ENCODE measurements around the gene CLMP.
"Not testable (repeated sequence)": the region's sequence is repeated elsewhere in the genome, so short reads cannot be mapped to it uniquely, and the experiment has no call there.

The CLMP gene

DNA sequence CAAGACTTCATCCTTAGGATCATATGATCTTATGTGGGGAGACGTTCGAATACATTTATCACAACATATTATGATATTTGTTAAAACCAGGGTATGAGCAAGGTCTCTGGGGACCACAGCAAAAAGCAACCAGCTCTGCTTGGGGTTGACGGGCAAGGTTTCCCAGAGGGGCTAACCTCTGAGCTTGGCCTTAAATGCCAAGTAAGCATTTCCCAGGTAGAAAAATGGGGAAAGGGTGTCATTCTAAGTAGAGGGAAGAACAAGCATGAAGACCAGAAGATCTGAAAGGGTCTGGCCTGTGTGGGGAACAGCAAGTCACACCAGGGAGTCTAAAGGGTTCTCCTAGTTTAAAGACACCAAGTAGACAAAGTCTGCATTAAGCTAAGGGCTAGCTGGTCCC, 24.1 kb downstream of the CLMP start:
- in situ Hi-C loops (cut with MboI; ENCODE audit: low sequenced_read_pairs): no loop called here

- in situ Hi-C loops (cut with MboI; ENCODE audit: low sequenced_read_pairs): no loop called here
Observed at GRCh38 chr11:123169821-123170220, 25.2 kb downstream of the CLMP start.

DNA sequence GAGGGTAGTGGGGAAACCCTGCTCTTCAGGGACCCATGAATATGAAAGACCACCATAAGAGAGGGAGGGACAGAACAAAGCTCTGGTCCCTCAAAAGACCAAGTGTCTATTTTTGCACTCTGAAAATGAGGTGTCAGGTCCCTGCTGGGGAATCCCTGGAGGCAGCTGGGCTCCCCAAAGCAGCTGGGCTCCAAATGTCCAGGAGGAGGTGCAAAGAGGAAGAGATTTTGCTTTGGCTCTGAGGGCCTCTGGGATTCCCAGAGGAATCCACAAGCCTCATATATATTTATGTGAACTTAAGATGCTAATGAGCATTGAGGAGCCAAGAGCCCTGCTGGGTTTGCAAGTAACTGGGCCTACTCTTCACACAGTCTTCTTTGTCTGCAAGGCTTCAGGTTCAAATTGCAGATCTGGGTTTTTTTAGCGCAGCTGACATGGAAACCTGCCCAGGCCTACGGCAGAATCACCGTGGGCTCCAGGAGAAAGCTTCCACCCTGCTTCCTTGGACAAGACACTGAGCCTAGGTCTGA, 26.0 kb downstream of the CLMP start:
- in situ Hi-C loops (cut with MboI; ENCODE audit: low sequenced_read_pairs): no loop called here

DNA sequence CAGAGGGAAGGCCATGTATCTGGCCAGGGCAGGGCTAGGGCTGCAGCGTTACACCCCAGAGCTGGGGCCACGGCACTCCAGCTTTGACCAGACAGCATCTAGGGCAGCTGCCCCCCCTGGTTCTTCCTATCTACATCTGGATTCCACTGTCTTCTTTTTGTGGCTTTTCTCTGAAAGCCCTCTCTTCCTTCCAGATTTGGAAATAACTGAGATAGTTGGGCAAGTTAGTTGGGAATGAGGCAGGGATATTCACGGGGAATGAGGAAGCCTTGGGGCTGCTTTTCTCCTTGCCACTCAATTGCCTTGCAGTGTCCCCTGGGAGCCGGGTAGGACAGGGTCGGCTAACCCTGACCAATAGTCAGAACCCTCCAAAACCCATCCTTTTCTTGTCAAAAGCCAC, 26.8 kb downstream of the CLMP start:
- in situ Hi-C loops (cut with MboI; ENCODE audit: low sequenced_read_pairs): no loop called here

- in situ Hi-C loops (cut with MboI; ENCODE audit: low sequenced_read_pairs): no loop called here
Observed at GRCh38 chr11:123166071-123166559, 28.9 kb downstream of the CLMP start.

- in situ Hi-C loops (cut with MboI; ENCODE audit: low sequenced_read_pairs): no loop called here
Observed at GRCh38 chr11:123164732-123165450, 30.2 kb downstream of the CLMP start.

DNA sequence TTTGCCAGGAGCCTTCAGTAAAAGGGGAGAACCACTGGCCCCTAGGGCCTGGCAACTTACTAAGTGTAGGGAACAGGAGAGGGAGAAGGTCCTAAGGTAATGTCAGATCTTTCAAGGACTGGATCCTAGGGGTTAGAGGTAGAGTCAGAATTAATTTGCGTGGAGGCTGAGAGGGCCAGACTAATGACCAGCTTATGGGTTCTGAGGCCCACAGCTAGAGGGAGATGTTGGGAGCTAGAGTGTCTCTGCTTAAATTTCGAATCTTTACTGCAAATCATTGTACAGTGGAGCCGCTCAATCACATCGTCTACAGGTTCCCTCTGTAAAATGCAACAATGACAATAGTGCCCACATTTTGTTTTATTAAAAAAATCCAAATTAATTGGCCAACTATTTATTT, 31.4 kb downstream of the CLMP start:
- in situ Hi-C loops (cut with MboI; ENCODE audit: low sequenced_read_pairs): no loop called here

DNA sequence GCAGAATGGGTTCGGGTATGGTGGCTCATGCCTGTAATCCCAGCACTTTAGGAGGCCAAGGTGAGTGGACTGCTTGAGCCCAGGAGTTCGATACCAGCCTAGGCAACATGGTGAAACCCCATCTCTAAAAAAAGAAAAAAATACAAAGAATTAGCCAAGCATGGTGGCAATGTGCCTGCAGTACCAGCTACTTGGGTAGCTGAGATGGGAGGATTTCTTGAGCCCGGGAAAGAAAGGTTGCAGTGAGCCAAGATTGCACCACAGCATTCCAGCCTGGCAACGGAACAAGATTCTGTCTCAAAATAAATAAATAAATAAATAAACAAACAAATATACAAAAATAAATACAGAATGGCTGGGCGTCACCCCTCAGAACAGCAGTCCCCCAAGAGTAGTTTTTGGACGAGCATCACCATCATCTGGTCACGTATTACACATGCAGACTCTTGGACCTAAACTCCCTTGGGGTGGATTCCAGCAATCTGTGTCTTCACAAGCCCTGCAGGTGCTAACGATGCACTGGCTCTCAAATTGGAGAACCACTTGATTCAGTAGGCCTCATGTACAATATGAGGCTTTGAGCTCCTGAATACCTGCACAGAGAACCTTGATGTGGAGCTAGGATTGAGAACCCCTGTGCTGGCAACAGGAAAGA, 33.5 kb downstream of the CLMP start:
- in situ Hi-C loops (cut with MboI; ENCODE audit: low sequenced_read_pairs): no loop called here

- in situ Hi-C loops (cut with MboI; ENCODE audit: low sequenced_read_pairs): no loop called here
Observed at GRCh38 chr11:123159183-123159857, 35.7 kb downstream of the CLMP start.

- in situ Hi-C loops (cut with MboI; ENCODE audit: low sequenced_read_pairs): no loop called here
Observed at GRCh38 chr11:123158033-123159003, 36.7 kb downstream of the CLMP start.

DNA sequence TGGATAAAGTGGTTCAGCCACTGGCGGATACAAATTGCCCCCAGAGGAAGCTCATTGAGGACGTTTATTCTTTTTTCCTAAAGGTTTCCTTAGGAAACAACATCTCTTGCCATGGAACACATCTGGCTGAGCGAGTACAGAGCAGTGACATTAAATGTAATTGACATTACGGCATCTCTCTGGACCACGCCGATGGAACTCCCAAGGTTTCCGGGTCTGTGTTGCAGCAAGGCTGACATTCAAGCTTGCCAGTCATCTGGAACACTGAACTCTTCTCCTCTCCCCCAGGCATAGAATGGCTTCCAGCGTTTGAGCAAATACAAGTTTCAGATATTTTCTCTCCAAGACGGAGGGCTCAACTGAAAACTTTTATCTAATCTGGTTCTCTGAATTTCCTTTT, 42.1 kb downstream of the CLMP start:
- in situ Hi-C loops (cut with MboI; ENCODE audit: low sequenced_read_pairs): no loop called here

DNA sequence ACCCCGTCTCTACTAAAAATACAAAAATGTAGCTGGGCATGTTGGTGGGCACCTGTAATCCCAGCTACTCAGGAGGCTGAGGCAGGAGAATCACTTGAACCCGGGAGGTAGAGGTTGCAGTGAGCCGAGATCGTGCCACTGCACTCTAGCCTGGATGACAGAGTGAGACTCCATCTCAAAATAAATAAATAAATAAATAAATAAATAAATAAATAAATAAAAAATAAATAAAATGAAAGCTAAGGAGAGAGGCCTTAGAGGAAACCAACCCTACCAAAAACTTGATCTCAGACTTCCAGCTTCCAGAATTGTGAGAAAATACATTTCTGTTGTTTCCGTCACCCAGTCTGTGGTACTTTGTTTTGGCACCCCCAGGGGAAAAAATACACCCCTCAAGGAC, 42.7 kb downstream of the CLMP start:
- in situ Hi-C loops (cut with MboI; ENCODE audit: low sequenced_read_pairs): not testable (repeated sequence)

DNA sequence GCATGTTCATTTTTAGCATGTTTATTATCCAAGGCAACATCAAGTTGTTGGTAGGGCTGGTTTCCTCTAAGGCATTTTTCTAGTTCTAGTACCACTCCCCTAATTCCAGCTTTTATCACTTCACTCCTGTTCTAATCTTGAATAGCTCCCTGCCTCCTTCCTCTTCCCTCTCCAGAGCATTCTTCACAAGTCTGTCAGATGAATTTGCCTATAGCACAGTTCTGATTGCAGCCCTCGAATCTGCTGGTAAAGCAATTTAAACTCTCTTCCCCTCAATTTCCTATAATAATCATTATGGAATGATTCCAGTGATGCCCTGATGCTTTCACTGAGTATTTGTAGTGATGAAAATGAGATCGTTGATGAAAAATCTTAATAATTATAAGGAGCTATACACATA, 43.3 kb downstream of the CLMP start:
- in situ Hi-C loops (cut with MboI; ENCODE audit: low sequenced_read_pairs): no loop called here

DNA sequence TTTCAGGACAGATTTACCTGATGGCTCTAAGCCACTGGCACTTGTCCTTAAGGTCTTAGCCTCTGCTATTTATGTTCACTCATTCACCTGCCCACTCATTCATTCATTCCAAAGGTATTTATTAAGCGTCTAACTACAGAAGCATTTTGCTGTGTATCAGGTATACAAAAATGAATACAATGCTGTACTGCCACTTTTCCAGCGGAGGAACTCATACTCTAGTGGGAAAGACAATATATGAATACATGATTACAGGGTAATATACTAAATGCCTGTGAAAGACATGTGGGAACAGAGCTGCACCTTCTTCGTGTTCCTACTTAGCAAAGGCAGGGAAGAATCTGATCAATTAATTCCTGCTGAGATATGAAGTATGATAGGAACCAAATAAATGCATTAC, 43.7 kb downstream of the CLMP start:
- in situ Hi-C loops (cut with MboI; ENCODE audit: low sequenced_read_pairs): no loop called here

DNA sequence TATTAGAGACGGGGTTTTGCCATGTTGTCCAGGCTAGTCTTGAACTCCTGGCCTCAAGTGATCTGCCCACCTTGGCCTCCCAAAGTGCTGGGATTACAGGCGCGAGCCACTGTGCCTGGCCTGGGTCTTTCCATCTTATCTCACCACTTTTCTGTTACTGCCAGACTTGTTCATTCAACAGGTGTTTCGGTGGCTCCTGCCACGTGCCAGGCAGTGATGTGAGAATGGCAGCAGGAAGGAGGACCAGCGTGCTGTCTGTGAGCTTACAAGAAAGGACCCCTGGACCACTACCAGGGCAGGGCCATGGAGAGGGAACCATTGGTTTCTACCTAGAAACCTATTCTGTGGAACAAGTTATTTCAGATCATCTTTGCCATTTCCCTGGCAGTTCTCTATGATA, 44.2 kb downstream of the CLMP start:
- in situ Hi-C loops (cut with MboI; ENCODE audit: low sequenced_read_pairs): no loop called here

GRCh38 chr11:123148965-123149364, 46.1 kb downstream of the CLMP start:
- in situ Hi-C loops (cut with MboI; ENCODE audit: low sequenced_read_pairs): no loop called here

DNA sequence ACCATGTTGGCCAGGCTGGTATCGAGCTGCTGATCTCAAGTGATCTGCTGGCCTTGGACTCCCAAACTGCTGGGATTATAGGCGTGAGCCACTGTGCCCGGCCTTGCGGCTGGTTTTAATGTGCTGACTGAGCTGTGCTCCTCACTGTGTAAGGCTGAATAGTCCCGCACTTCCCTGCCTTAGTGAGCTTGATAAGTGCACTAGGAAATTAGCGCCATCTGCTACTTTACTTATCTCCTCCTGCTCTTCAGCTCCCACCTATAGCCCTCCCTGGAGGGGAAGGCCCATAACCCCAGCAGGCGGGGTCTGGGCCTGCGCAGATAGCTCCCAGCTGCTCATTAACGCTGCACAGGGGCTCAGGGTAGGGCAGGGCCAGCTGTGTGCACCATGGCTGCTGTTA, 49.4 kb downstream of the CLMP start:
- in situ Hi-C loops (cut with MboI; ENCODE audit: low sequenced_read_pairs): no loop called here

DNA sequence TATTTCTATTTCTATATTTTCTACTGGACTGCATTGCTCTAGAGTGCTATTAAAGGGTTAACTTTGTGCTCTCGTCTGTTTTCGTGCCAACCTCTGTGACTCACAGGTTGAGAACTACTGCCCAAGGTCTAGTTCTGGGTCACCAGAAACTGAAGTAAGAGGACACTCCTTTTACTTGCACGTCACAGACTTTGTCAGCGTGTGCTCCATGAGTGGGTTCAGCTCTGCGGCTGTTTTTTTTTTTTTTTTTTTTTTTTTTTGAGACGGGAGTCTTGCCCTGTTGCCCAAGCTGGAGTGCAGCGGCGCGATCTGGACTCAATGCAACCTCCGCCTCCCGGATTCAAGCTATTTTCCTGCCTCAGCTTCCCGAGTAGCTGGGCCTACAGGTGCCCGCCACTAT, 49.8 kb downstream of the CLMP start:
- in situ Hi-C loops (cut with MboI; ENCODE audit: low sequenced_read_pairs): no loop called here

DNA sequence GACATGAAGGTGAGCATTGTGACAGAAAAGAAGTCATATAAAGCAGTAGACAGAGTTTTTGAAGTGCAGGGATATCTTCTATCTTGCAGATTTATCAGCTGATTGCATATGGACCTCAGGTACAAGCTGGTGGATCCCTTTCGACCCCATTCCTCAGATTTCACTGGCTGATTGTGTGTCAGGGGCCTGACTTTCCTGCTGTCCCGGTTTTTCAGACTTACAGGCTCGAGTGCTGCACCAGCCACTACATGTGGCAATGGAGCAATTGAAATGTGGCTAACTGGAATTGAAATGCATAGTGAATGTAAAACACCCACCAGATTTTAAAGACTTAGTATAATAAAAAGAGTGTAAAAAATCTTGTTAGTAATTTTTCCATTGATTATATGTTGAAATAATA, 50.3 kb downstream of the CLMP start:
- in situ Hi-C loops (cut with MboI; ENCODE audit: low sequenced_read_pairs): no loop called here

DNA sequence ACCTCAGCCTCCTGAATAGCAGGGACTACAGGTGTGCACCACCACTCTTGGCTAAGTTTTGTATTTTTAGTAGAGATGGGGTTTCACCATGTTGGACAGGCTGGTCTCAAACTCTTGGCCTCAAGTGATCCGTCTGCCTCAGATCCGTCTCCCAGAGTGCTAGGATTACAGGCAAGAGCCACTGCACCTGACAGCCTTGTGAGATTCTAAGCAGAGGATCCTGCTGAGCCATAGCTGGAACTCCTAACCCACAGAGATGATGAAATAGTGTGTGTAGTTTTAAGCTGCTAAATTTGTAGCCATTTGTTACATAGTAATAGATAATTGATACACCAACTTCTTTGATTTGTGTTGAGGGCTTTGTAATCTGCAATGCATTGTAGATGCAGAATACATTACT, 51.1 kb downstream of the CLMP start:
- in situ Hi-C loops (cut with MboI; ENCODE audit: low sequenced_read_pairs): no loop called here

DNA sequence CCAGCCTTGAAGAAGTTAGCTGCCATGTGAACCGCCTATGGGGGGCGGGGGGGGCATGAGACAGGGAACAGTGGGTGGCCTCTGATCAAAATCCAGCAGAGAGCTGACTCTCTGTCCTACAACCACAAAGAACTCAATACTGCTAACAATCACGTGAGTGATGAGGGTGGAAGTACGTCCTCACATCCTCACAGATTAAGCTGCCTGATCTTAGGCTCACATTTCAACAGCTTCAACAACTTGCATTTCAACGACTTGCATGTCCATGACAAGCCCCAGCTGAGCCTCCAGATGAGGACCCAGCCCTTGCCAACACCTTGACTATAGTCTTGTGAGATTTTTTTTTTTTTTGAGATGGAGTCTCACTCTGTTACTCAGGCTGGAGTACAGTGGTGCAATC, 51.6 kb downstream of the CLMP start:
- in situ Hi-C loops (cut with MboI; ENCODE audit: low sequenced_read_pairs): no loop called here
